Measurements from ENCODE around the gene PFKL. TPM values are rescaled to one million over a fixed set of nuclear protein-coding genes. Genes with fewer than 3 reads are reported as not detected.

Gene PFKL
- total RNA-seq, 1 experiment from 2014 or later: 67.5 TPM

DNA sequence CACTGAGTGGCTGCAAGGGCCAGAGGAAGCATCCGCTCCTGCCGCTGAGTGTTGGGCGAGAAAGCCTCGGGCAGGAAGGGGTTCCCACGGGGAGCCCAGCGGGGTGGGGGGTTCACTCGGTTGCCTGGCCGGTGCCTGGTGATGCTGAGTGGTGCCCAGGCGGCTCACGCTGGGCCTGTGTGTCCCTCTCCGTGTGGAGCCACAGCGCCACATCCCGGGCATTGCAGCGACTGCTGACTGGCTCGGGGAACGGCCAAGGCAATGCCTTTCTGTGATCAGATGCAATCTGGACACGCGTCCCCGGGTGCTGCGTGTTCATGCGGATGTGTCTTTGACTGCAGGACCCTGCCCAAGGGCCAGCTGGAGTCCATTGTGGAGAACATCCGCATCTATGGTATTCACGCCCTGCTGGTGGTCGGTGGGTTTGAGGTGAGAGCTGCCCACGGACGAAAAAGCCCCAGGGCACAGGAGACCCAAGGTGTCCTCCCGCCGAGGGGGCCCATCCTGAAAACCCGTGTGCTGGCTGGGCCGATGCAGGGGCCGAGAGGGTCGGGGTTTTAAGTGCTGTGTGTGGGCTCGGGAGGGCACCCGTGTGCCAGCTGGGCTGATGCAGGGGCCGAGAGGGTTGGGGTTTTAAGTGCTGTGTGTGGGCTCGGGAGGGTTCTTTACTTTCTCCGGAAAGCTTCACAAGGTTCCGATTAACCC, 22.9 kb downstream of the PFKL start:
- ChIA-PET CTCF (no interaction called here), POLR2A (ENCODE audit: unreplicated experiment) (no interaction called here)
- Histone ChIP-seq H3K4me2 (no peak overlapping the region), H4K20me1 (ENCODE audit: insufficient read depth) (no peaks in the 10 kb centered on the region), H2AFZ (no peak overlapping the region), H3K9me3 (ENCODE audit: insufficient read depth, low read depth) (no peaks in the 10 kb centered on the region), H3K4me1 (replicated peaks; ENCODE audit: insufficient read depth) (no peaks in the 10 kb centered on the region), H3K9me2 (ENCODE audit: insufficient read depth) (no peaks in the 10 kb centered on the region), H3F3A (ENCODE audit: insufficient read depth, low read depth) (no peaks in the 10 kb centered on the region), H3K27me3 (ENCODE audit: insufficient read depth, low read depth) (no peaks in the 10 kb centered on the region), H3K4me3 (no peak overlapping the region), H3K27ac (no peak overlapping the region), H3K36me3 (ENCODE audit: low read depth) (no peaks in the 10 kb centered on the region), H3K79me2 (ENCODE audit: low read depth) (no peaks in the 10 kb centered on the region)
- intact Hi-C loops (cut with micrococcal nuclease; ENCODE audit: unreplicated experiment): no loop called here
- DNase-seq: no peak
- TF ChIP-seq, protein P1, sequence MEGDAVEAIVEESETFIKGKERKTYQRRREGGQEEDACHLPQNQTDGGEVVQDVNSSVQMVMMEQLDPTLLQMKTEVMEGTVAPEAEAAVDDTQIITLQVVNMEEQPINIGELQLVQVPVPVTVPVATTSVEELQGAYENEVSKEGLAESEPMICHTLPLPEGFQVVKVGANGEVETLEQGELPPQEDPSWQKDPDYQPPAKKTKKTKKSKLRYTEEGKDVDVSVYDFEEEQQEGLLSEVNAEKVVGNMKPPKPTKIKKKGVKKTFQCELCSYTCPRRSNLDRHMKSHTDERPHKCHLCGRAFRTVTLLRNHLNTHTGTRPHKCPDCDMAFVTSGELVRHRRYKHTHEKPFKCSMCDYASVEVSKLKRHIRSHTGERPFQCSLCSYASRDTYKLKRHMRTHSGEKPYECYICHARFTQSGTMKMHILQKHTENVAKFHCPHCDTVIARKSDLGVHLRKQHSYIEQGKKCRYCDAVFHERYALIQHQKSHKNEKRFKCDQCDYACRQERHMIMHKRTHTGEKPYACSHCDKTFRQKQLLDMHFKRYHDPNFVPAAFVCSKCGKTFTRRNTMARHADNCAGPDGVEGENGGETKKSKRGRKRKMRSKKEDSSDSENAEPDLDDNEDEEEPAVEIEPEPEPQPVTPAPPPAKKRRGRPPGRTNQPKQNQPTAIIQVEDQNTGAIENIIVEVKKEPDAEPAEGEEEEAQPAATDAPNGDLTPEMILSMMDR (conservative IDR thresholded peaks at IDR 0.05): no peak
- TF ChIP-seq EZH2 (IDR thresholded peaks at IDR 0.05; ENCODE audit: low read depth): no peak
- no TSS peak for BruUV-seq (replicated peaks)

DNA sequence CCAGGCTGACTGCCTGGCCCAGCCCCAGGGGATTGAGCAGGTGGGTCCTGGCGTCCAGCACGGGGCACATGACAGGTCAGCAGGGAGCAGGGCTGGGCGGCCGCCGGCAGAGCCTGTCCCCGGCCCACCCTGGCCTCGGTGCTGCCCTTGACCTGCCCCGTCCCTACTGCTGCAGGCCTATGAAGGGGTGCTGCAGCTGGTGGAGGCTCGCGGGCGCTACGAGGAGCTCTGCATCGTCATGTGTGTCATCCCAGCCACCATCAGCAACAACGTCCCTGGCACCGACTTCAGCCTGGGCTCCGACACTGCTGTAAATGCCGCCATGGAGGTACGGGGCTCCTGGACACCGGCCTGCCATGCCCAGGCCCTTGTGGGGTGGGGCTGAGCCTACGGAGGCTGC, 23.7 kb downstream of the PFKL start:
- TF ChIP-seq EZH2 (IDR thresholded peaks at IDR 0.05; ENCODE audit: low read depth): no peak
- TF ChIP-seq, protein P1 (conservative IDR thresholded peaks at IDR 0.05): no peak
- ChIA-PET CTCF (no interaction called here), POLR2A (ENCODE audit: unreplicated experiment) (no interaction called here)
- Histone ChIP-seq H3K79me2 (ENCODE audit: low read depth) (no peaks in the 10 kb centered on the region), H3K9me3 (ENCODE audit: insufficient read depth, low read depth) (no peaks in the 10 kb centered on the region), H3K4me2 (no peak overlapping the region), H2AFZ (no peak overlapping the region), H3K36me3 (ENCODE audit: low read depth) (no peaks in the 10 kb centered on the region), H3K27me3 (ENCODE audit: insufficient read depth, low read depth) (no peaks in the 10 kb centered on the region), H4K20me1 (ENCODE audit: insufficient read depth) (no peaks in the 10 kb centered on the region), H3K4me1 (replicated peaks; ENCODE audit: insufficient read depth) (no peaks in the 10 kb centered on the region), H3K9me2 (ENCODE audit: insufficient read depth) (no peaks in the 10 kb centered on the region), H3K4me3 (no peak overlapping the region), H3K27ac (no peak overlapping the region), H3F3A (ENCODE audit: insufficient read depth, low read depth) (no peaks in the 10 kb centered on the region)
- no peak for DNase-seq
- no TSS peak for BruUV-seq (replicated peaks)
- intact Hi-C loops (cut with micrococcal nuclease; ENCODE audit: unreplicated experiment): no loop called here

DNA sequence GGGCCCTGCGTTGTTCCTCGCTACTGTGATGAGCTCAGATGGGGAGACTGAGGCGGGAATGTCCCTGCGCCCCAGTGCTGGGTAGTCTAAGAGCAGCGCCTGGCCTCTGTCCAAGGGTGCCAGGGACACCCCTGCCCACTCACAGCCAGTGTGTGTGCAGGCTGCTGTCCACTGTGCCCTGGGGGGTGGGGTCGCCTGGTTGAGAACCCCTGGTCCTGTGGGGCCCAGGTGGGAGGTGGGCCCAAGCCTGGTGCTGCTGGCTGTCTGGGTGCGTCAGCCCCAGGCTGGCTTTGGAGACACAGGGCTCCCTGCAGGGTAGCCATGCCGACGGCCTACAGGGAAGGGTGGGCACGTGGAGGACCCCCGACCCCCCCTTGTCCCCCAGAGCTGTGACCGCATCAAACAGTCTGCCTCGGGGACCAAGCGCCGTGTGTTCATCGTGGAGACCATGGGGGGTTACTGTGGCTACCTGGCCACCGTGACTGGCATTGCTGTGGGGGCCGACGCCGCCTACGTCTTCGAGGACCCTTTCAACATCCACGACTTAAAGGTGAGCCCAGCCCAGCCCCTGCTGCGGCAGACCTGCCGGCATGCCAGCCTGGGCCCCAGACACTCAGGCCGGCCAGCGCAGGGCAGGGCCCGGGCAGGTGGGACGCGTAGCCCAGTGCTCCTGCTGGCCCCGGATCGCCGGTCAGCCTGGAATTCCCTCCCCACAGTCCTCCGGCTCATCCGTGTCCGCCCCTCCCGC, 24.4 kb downstream of the PFKL start:
- CTCF ChIA-PET: no interaction called here
- Histone ChIP-seq H2AFZ (no peak overlapping the region), H3K9me2 (ENCODE audit: insufficient read depth) (no peaks in the 10 kb centered on the region), H3K4me1 (replicated peaks; ENCODE audit: insufficient read depth) (no peaks in the 10 kb centered on the region), H3K4me3 (no peak overlapping the region), H3F3A (ENCODE audit: insufficient read depth, low read depth) (no peaks in the 10 kb centered on the region; the same call in 1 of the 2 replicates), H3K36me3 (ENCODE audit: low read depth) (no peaks in the 10 kb centered on the region), H4K20me1 (ENCODE audit: insufficient read depth) (no peaks in the 10 kb centered on the region), H3K4me2 (no peak overlapping the region), H3K27me3 (ENCODE audit: insufficient read depth, low read depth) (no peaks in the 10 kb centered on the region), H3K27ac (no peak overlapping the region), H3K79me2 (ENCODE audit: low read depth) (no peaks in the 10 kb centered on the region), H3K9me3 (ENCODE audit: insufficient read depth, low read depth) (no peaks in the 10 kb centered on the region)
- no peak for DNase-seq
- TF ChIP-seq, protein P1 (conservative IDR thresholded peaks at IDR 0.05): no peak
- no peak for TF ChIP-seq EZH2 (IDR thresholded peaks at IDR 0.05; ENCODE audit: low read depth)
- intact Hi-C loops (cut with micrococcal nuclease; ENCODE audit: unreplicated experiment): no loop called here
- no TSS peak for BruUV-seq (replicated peaks)
- POLR2A ChIA-PET (ENCODE audit: unreplicated experiment): no interaction called here

Data from PC-9 (cell line).